Calu3 (cell line): Measurements from ENCODE around the gene HTR5A. TPM values are rescaled to one million over a fixed set of nuclear protein-coding genes. Genes with fewer than 3 reads are reported as not detected.

Experiments
- BruUV-seq: library from RNA; stranded (reverse); fragments of 400-500 nt; replicated peaks from 2 replicates; lab custom pipeline; 2021; lab: Mats Ljungman, UMichigan
- CTCF ChIA-PET: fragments of 300-600 bp; sonication (Branson Sonifier 250); formaldehyde crosslinking; loops from one replicate; lab custom pipeline; 2022; ENCODE audit warnings: antibody characterized with exemption; lab: Charles Lee
- DNase-seq: peaks from one replicate; pipeline ENCODE4 v3.0.0; 2022
- H3K27ac Mint-ChIP-seq: one replicate; pipeline ENCODE4 v1.8.0; 2022; ENCODE audit warnings: mixed read lengths; ENCODE audit not compliant: unreplicated experiment
- H3K27me3 Mint-ChIP-seq: one replicate; pipeline ENCODE4 v1.8.0; 2022; ENCODE audit warnings: mixed read lengths; ENCODE audit not compliant: unreplicated experiment
- H3K36me3 Mint-ChIP-seq: one replicate; pipeline ENCODE4 v1.8.0; 2022; ENCODE audit warnings: mild to moderate bottlenecking, moderate library complexity, mixed read lengths; ENCODE audit not compliant: insufficient read depth, unreplicated experiment
- H3K4me1 Mint-ChIP-seq: one replicate; pipeline ENCODE4 v1.8.0; 2022; ENCODE audit warnings: mild to moderate bottlenecking, low read depth, mixed read lengths; ENCODE audit not compliant: unreplicated experiment
- H3K4me3 Mint-ChIP-seq: one replicate; pipeline ENCODE4 v1.8.0; 2022; ENCODE audit warnings: mild to moderate bottlenecking, low read depth, moderate library complexity, mixed read lengths; ENCODE audit not compliant: unreplicated experiment
- H3K9me3 Mint-ChIP-seq: one replicate; pipeline ENCODE4 v1.8.0; 2022; ENCODE audit warnings: low read depth, mixed read lengths; ENCODE audit not compliant: unreplicated experiment
- intact Hi-C: fragments of 100-400 bp; cut with micrococcal nuclease; formaldehyde crosslinking; loops from one replicate; pipeline ENCODE4 v1.10.0; 2022; ENCODE audit not compliant: unreplicated experiment
- total RNA-seq: library from RNA; stranded (reverse); gene quantifications from 2 replicates; pipeline ENCODE4 v1.2.3, GENCODE V29; 2022
- TF ChIP-seq, protein P1 (sequence below): fragments of 200-600 bp; IDR thresholded peaks from one replicate; pipeline ENCODE4 v1.8.0; 2022; ENCODE audit warnings: antibody characterized with exemption; ENCODE audit not compliant: unreplicated experiment

HTR5A gene
- total RNA-seq, 1 experiment from 2014 or later, result not detected

DNA sequence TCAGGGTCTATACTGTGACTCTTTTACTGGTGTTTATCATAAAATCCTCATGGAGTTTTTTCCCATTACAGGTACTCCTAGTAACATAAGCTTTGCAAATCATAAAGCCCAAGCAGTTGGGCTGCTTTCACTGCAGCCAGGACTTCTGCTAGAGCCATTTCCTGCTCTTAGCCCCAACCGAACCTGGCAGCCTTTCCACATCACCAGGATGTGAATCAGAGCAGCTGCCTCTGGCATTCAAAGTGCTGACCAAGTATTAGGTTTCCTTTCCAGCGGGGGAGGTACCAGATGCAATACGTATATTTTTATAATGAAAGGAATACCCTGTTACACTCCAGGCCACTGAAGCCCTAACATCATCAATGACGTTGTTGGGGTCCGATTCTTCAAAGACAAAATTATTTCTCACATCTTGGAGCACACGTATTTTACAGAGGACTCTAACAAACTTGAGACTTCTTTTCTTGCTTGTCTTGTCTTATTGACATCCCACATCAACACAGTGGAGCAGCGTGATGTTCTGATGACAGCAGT, 3.6 kb upstream of the HTR5A start:
- TF ChIP-seq, protein P1, sequence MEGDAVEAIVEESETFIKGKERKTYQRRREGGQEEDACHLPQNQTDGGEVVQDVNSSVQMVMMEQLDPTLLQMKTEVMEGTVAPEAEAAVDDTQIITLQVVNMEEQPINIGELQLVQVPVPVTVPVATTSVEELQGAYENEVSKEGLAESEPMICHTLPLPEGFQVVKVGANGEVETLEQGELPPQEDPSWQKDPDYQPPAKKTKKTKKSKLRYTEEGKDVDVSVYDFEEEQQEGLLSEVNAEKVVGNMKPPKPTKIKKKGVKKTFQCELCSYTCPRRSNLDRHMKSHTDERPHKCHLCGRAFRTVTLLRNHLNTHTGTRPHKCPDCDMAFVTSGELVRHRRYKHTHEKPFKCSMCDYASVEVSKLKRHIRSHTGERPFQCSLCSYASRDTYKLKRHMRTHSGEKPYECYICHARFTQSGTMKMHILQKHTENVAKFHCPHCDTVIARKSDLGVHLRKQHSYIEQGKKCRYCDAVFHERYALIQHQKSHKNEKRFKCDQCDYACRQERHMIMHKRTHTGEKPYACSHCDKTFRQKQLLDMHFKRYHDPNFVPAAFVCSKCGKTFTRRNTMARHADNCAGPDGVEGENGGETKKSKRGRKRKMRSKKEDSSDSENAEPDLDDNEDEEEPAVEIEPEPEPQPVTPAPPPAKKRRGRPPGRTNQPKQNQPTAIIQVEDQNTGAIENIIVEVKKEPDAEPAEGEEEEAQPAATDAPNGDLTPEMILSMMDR, result no peak
- CTCF ChIA-PET, result interaction anchor here (0.5 kb wide), 1 partner anchor 48 kb away, joined by 9 read pairs; no protein-coding TSS in a partner anchor
- intact Hi-C loops, result no loop called here
- no TSS peak for BruUV-seq
- H3K27ac Mint-ChIP-seq, result no peak overlapping the region
- no peaks in the 10 kb centered on the region for H3K36me3 Mint-ChIP-seq
- no peak overlapping the region for H3K4me3 Mint-ChIP-seq
- no peaks in the 10 kb centered on the region for H3K4me1 Mint-ChIP-seq
- DNase-seq, result no peak
- no peaks in the 10 kb centered on the region for H3K9me3 Mint-ChIP-seq
- H3K27me3 Mint-ChIP-seq, result peaks cover 85% of the 10 kb centered on the region

DNA sequence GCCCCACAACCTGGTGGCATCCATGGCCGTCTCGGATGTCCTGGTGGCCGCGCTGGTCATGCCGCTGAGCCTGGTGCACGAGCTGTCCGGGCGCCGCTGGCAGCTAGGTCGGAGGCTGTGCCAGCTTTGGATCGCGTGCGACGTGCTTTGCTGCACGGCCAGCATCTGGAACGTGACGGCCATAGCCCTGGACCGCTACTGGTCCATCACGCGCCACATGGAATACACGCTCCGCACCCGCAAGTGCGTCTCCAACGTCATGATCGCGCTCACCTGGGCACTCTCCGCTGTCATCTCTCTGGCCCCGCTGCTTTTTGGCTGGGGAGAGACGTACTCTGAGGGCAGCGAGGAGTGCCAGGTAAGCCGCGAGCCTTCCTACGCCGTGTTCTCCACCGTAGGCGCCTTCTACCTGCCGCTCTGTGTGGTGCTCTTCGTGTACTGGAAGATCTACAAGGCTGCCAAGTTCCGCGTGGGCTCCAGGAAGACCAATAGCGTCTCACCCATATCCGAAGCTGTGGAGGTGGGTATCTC, 1.1 kb downstream of the HTR5A start:
- DNase-seq, result no peak
- intact Hi-C loops, result no loop called here
- Mint-ChIP-seq H3K27me3 (peaks cover 85% of the 10 kb centered on the region), H3K9me3 (no peaks in the 10 kb centered on the region), H3K27ac (no peak overlapping the region), H3K4me1 (no peaks in the 10 kb centered on the region), H3K4me3 (no peak overlapping the region), H3K36me3 (no peaks in the 10 kb centered on the region)
- CTCF ChIA-PET, result no interaction called here
- no TSS peak for BruUV-seq
- TF ChIP-seq, protein P1, result no peak

DNA sequence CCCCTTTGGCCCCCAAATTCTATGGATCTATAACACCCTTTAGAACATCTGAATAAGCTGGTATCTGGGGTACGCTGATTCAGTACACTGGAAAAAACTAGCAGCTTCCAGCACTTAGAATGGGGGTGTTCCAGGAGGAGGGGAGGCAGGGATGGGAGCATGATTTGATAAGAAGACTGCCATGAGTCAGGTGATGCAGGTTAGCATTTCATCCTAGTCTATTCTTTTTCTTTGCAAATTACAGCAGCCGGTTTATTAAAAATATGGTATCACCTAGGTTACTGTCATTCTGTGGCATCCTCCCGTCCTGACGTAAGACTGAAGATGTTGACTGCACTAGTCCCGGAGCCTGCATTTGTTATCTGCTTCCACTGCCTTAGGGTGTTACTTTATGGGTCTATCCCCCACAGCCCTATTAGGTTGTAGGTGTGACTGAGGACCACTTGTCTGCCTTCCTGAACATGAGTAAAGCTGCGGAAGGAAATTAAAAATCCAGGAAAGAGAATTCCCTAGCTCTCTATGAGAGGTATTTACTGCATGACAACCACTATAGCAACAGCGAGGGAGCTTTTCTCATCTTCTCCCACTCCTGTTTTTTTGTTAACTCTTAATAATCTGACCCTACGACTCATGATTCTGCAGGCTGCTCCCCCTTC, 1.9 kb downstream of the HTR5A start:
- intact Hi-C loops, result no loop called here
- Mint-ChIP-seq H3K9me3 (no peaks in the 10 kb centered on the region), H3K4me1 (no peaks in the 10 kb centered on the region), H3K27me3 (peaks cover 87% of the 10 kb centered on the region), H3K4me3 (no peak overlapping the region), H3K27ac (no peak overlapping the region), H3K36me3 (no peaks in the 10 kb centered on the region)
- TF ChIP-seq, protein P1, result no peak
- CTCF ChIA-PET, result no interaction called here
- DNase-seq, result no peak
- no TSS peak for BruUV-seq

DNA sequence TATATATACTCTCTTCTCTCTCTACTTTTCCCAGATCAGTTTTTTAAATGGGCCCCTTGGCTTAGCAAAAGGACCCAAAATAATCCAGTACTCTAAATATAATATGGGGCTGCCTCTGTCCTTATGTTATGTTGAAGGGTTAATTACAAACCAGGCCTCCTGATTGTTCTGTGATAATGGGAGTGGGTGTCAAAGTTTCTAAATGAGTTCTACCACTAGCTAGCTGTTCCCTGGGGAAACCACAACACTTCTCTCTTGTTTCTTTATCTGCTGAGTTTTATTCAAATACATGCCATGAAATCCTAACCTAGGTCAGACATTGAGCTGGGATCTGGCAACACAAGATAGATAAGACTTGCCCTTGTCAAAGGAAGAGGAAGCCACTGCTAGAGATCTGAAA, 3.8 kb downstream of the HTR5A start:
- Mint-ChIP-seq H3K9me3 (no peaks in the 10 kb centered on the region), H3K4me3 (no peak overlapping the region), H3K4me1 (no peaks in the 10 kb centered on the region), H3K36me3 (no peaks in the 10 kb centered on the region), H3K27me3 (peaks cover 74% of the 10 kb centered on the region), H3K27ac (no peak overlapping the region)
- DNase-seq, result no peak
- CTCF ChIA-PET, result no interaction called here
- intact Hi-C loops, result no loop called here
- BruUV-seq, result no TSS peak
- TF ChIP-seq, protein P1, result no peak
